Activated T-helper 1 cell treated with anti-CD3 and anti-CD28 coated beads, Interleukin-2, amount 50 U/mL, for 16 hours (primary cell): Measurements from ENCODE around the gene SP6.

ENCODE experiments used
- DNase-seq, 2 donors: peaks; one replicate each; pipeline ENCODE4 v3.0.0-alpha.2; 2020; ENCODE audit warnings: low read depth in 1 of 2, low spot score in 1 of 2

The SP6 gene

GRCh38 chr17:47856830-47857229 lies 5.9 kb upstream of the SP6 start:
- DNase-seq = no peak

- DNase-seq = no peak
Observed at GRCh38 chr17:47855737-47856136, 4.8 kb upstream of the SP6 start.

GRCh38 chr17:47853616-47854015 lies 2.7 kb upstream of the SP6 start:
- DNase-seq = no peak

- no peak for DNase-seq
Observed at GRCh38 chr17:47852113-47852949, 1.4 kb upstream of the SP6 start.

- no peak for DNase-seq
Observed at GRCh38 chr17:47851764-47852112, 775 bp upstream of the SP6 start.

- no peak for DNase-seq
Observed at GRCh38 chr17:47850373-47850691, 631 bp downstream of the SP6 start.

- no peak for DNase-seq
Observed at GRCh38 chr17:47848198-47848513, 2.8 kb downstream of the SP6 start.

- no peak for DNase-seq
Observed at GRCh38 chr17:47847341-47848197, 3.4 kb downstream of the SP6 start.

- DNase-seq = no peak
Observed at GRCh38 chr17:47846716-47847340, 4.1 kb downstream of the SP6 start.

- no peak for DNase-seq
Observed at GRCh38 chr17:47845716-47846075, 5.3 kb downstream of the SP6 start.

- DNase-seq = no peak
Observed at GRCh38 chr17:47844814-47845715, 5.9 kb downstream of the SP6 start.

- no peak for DNase-seq
Observed at GRCh38 chr17:47844227-47844626, 6.7 kb downstream of the SP6 start.

- DNase-seq = no peak
Observed at GRCh38 chr17:47843391-47843730, 7.6 kb downstream of the SP6 start.

- DNase-seq = no peak
Observed at GRCh38 chr17:47841488-47842291, 9.3 kb downstream of the SP6 start.

- DNase-seq = peak; percentile 74 to 80
Observed at GRCh38 chr17:47840742-47841487, 10.0 kb downstream of the SP6 start, which contains the start of gene SCRN2. Gene SCRN2 (minus strand): TSS chr17:47841273. CDS start chr17:47840843, 430 bp downstream.

GRCh38 chr17:47840001-47840741 lies 10.8 kb downstream of the SP6 start:
- DNase-seq = no peak

GRCh38 chr17:47839071-47839470 lies 11.9 kb downstream of the SP6 start:
- DNase-seq = no peak

- DNase-seq = no peak
Observed at GRCh38 chr17:47838636-47839035, 12.3 kb downstream of the SP6 start.

GRCh38 chr17:47837401-47838039 lies 13.4 kb downstream of the SP6 start:
- no peak for DNase-seq
